ENCODE results near the gene PDLIM5.
"Not testable (repeated sequence)": the region's sequence is repeated elsewhere in the genome, so short reads cannot be mapped to it uniquely, and the experiment has no call there.

Gene PDLIM5

DNA sequence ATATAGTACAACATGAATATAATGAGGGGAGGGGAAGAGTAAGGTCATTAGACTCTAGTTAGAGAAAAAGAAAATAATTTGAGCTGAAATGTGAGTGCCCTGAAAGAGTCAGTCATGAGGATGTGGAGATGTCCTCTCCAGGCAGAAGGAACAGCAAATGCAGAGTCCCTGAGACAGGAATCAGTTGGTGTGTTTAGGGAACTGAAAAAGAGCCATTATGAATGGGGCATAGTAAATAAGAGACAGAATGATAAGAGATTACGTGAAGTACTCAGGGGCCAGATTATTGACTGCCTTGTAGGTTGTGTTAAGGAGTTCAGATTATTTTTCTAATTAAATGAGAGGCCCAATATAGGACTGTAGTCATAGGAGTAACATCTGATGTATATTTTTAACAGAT lies 147.0 kb downstream of the PDLIM5 start:
- DNase-seq (ENCODE audit: low read depth, low spot score): no peak

DNA sequence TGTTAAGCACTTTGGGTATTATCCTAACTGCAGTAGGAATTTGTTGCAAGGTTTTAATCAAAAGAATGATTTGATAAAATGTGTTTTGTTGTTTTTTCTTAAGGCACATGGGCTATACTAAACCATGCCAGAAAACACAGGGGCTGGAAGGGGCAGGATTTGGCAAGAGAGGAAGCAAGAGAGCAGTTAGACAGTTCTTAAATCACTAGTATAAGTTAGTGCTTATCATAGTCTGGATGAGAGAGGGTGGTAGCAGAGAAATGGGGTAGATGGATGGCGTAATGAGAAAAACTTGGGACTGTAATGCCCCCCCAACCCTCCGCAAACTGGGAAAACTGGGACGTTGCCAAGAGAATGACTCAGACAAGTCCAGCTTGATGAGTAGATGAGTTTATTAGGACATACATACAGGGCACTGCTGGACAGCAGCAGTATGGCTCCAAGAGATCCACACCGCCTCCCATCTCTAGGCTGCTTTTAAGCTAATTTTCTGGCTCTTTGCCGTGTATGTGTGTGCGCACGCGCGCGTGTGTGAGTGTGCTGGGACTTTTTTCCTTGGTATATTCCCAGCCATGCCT lies 151.5 kb downstream of the PDLIM5 start:
- peak; percentile 63 for DNase-seq (ENCODE audit: low read depth, low spot score)

DNA sequence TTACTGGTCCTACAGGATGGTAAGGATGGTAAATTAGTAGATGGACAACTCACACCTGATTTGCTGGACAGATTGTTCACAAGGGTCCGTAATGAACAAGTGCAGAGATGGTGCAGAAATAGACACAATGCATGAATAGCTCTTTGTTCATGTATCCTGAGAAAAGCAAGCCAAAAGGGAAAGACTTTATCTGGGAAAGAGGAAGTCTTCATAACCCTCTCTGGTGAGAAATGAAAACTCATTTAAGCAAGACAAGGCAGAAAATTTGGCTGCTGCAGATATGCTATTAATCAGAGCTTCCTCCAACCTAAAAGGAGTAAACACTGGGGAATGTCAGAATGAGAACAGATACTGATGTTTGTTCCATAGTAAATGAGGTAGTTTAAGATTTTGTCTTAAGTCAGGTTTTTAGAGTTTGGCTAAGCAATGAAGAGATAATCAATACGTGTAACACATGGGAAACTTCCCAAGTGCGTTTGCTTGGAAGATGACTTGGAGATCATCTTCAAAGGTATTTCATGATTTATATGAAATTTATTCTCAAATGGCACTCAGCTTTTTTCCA lies 153.6 kb downstream of the PDLIM5 start:
- no peak for DNase-seq (ENCODE audit: low read depth, low spot score)

DNA sequence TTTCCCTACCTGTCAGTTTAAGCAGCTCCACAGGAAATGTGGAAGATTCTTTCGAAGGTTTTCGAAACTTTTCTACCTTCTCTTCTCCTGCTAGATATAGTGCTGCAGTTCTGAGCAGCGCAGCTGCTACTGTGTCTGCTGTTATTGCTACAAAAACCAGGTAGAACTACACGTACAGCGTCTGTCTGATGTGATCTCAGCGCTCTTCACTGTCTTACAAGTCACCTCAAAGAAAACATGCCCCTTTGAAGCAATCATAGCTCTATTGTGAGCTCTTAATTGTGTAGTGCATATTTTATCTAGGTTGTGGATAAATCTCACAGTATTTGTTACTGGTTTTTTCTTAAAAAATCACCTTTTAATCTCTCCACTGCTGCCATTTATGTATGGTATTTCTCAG lies 158.4 kb downstream of the PDLIM5 start:
- DNase-seq (ENCODE audit: low read depth, low spot score): no peak

DNA sequence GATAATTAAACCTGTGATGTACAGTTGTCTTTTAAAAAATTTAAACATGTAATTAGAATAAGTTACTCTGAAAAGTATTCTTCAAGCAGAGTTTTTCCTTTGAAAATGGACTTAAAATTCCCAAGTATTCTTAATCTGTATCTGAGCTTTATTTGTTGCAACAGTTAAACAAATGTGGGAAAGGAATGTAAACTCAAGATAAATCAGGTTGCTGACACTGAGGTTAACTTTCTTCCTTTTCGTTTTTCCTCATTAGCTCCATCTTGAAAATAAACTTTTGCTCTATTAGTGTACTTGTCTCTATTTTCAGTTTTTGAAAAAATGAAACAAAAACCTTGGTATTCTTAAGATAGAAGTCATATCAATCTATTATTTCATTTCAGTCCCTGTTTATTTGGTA lies 161.5 kb downstream of the PDLIM5 start:
- no peak for DNase-seq (ENCODE audit: low read depth, low spot score)

DNA sequence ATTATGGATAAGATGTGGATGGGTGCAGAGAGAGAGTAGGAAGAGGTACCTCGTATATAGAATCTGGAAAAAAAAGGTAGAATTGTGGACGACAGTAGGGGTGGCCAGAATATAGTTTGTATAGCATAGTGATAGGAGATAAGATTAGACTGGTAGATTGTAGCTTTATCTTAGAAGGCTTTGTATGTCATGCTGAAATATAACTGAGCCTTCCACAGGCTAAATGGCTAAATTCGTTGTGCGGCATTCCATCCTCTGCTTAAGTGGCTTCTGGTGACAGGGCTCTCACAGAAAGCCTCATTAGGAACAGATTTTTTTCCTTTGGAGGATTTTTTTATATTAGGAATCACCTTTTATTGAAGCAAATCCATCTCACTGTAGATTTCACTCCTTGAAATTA lies 163.7 kb downstream of the PDLIM5 start:
- DNase-seq (ENCODE audit: low read depth, low spot score): no peak

DNA sequence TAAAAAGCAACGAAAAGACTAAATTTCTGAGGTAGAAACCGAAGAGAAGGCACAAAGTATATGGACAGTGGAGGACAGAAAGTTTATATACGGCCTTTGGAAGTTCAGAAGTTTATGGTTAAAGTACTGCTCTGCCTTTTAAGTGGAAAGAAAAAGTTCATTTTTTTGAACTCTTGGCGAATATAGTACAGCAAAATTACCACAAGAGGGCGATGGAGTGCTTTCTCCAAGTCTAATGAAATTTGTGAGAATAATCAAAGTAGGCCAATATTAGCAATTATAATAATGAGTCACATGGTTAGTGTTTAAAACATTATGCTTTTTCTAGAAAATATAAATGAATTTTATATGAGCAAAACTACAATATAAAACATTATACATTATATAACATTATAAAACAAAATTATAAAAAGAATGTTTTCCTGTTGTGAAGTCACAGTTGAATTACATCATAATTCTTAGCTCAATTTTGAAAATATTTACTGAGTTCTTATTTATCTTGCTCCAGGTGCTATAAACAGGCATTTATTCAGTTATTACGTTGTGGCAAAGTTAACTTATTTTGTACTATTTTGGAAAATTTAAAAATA lies 169.8 kb downstream of the PDLIM5 start:
- peak; percentile 65 for DNase-seq (ENCODE audit: low read depth, low spot score)

DNA sequence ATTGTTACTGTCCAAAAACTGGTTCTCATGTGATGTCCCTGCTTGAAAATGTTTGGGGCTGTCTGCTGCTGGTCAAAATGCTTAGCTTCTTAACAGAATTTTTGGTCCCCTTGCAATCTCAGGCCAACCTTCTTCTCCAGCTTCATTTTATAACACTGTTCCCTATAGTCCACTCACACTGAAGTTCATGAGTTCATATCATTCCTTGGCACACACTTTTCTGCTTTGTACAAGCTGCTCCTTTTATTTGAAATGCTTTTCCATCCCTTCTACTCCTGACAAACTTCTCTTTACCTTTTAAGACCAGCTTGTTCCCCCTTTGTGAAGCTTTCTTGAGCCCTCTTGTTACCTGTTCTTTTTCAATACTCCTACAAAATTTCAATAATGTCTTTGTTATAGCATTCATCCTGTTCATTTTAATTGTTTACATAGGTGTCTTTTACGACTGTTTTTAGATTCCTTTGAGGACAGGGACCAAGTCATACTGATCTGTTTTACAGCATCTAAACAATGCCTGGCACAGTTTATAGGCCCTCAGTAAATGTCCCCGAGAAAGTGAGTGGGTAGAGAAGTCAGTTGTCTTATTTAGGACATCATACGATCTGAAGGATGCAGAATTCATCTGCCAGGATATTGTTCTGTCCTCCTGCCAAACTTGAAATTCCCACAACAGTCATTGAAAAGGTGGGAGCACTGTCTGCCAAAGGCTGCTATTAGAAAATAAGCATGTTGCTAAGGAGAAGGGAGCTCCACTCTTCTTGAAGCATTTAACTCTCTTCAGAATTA lies 171.6 kb downstream of the PDLIM5 start:
- DNase-seq (ENCODE audit: low read depth, low spot score): no peak

DNA sequence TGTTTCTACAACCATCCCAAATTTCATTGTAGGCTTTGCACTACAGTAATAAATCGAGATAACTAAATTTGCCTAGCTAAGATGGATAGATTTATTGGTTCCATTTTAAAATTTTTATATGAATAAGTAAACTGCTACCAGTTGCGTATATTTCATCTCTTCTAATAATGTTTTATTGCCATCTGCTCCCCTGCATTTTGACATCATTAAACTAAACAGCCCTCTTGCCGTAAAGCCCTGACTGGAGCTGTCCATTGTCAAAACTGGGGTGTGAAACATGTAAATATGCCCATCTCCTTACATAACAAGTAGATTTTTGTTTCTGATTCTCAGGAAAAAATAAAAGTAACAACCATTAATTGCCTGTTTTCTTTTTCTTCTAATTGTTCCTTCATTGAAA lies 175.2 kb downstream of the PDLIM5 start:
- DNase-seq (ENCODE audit: low read depth, low spot score): no peak

DNA sequence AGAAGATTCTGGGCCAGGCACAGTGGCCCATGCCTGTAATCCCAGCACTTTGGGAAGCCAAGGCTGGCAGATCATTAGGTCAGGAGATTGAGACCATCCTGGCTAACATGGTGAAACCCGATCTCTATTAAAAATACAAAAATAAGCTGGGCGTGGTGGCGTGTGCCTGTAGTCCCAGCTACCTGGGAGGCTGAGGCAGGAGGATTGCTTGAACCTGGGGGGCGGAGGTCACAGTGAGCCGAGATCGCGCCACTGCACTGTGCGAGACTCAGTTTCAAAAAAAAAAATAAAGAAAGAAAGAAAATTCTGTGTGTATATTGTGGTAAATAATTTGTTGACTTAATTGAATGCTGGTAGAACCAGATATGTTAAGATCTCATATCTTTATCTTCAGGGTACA lies 177.3 kb downstream of the PDLIM5 start:
- not testable (repeated sequence) for DNase-seq (ENCODE audit: low read depth, low spot score)

DNA sequence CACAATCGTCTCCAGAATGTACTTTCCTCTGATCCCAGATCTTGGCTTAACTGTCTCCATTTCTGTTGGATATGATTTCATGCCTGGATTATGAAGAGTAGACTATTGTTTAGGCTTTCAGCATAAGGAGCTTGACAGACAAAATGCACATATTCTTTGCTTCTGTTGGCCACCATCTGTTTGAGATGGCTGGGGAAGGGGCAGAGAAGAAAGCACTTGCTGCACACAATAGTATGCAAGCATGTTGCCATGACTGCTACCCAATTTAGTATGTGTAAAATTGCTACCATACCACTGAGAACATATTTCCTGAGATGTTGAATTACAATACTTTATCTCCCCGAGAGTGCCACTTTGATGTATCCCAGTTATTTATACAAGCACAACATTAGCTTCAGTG lies 178.1 kb downstream of the PDLIM5 start:
- DNase-seq (ENCODE audit: low read depth, low spot score): no peak

DNA sequence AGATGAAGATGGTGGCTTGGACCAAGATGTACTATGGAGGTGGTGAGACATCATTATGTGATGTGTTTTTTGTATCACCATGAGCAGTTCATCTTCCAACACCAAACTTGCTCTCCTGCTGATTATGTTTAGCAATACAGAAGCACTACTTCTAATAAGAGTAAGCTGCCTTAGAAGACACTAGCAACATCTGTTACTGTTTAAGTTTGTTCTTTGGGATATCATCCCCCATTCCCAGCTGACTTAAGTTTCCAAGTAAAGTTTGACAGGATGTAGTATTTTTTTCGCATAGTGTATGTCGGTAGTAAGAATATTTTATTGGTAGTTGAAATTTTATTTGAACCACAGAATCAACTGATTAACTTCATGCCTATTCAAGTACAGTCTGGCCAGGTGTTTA lies 182.5 kb downstream of the PDLIM5 start:
- DNase-seq (ENCODE audit: low read depth, low spot score): no peak

DNA sequence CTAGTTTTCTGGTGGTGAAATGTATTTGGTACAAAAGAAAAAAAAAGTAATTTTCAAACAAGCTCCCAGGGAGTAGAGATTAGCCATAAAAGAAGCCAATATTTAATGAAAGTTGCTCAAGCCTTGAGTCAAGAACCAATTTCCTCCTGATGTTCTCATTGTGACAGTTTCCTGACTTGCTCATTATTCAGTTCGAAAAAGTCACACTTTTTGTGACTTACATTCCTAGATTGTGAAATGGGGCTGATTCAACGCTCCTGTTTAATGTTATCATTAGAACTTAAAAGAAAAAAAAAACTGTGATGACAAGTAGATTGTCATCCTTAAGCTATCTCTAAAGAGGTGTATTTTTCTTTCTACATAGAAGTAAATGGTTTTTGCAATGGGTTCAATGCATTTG lies 183.4 kb downstream of the PDLIM5 start:
- DNase-seq (ENCODE audit: low read depth, low spot score): no peak

DNA sequence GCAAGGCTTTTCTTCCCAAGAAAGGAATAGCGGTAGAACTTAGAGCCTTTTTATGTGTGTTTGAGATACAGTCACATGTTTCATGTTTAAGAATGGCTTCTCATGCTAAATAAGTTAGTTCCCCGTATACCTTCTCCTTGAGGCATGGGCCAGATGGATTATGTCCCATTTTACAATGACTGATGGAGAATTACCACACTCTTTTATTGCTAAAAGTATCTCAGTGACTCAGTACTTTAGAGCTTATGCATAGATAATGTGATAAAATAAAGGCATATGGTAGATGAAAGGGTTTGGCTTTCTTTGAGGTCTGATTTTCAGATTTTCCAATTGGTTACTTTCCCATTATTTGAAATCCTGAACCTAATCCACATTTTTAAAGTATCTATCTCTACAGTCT lies 184.3 kb downstream of the PDLIM5 start:
- DNase-seq (ENCODE audit: low read depth, low spot score): no peak

DNA sequence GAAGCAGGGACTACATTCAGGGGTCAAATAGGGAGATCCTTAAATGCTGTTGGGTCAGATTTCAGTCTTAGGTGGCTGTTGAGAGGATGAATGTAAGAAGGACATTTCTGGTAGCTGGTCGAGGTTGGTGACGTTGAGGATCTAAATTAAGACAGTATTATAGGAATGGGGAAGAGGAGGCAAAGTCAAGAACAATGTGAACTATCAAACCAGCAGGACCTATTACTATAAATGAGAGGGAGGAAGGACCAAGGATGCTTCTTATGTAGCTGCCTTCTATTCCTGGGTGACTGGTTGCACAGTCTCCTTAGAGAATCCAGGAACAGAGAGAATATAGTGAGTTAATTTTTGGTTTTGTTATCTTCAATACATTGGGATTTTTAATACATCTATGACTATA lies 187.6 kb downstream of the PDLIM5 start:
- DNase-seq (ENCODE audit: low read depth, low spot score): no peak

DNA sequence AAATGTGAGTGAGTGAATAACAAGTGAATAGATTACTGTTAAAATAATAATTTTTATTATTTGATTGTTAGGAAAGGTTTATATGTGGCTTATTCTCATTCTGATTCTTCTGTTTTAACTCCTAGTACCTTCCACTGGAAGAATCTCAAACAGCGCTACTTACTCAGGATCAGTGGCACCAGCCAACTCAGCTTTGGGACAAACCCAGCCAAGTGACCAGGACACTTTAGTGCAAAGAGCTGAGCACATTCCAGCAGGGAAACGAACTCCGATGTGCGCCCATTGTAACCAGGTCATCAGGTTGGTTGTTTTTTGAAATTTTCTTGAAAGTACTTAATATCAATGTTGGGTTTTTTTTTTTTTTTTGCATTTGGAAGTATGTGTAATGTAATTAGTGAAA lies 188.4 kb downstream of the PDLIM5 start:
- DNase-seq (ENCODE audit: low read depth, low spot score): no peak

DNA sequence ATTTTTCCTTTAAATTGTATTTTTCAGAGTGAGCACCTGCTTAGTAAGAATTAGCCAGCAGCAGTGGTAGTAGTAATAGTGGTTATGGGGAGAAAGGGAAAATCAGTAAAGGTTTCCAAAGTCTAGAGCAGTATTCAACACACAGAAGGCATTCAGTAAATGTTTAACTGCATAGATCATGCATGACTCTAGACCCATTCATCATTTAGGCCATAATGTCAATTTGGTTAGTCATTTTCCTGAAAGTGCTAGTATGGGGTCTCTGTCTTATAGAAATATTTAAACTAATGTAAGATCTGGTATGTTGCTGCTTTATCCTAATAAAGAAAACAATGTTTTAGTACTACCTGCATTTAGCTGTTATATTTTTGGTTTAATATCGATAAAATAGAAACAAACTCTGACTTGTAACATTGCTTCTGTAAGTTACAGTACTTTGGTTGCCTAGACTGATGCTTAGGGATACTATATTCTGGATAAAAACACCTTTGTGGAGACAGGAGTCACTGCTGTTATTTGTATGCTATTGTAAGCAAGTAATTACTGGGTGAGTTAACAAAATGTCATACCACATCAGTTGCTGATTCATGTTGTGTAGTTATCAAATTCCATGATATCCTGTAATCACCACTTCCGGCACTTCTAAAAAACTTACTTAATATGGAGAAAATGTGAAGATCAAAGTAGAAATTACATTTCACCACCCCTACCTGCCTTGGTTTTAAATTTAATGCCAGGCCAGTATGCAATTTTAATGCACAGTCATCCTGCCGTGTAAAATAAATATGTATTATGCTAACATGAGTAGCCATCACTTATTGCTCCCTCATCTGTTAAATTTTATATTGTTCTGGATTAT lies 190.2 kb downstream of the PDLIM5 start:
- peak; percentile 47 for DNase-seq (ENCODE audit: low read depth, low spot score)

DNA sequence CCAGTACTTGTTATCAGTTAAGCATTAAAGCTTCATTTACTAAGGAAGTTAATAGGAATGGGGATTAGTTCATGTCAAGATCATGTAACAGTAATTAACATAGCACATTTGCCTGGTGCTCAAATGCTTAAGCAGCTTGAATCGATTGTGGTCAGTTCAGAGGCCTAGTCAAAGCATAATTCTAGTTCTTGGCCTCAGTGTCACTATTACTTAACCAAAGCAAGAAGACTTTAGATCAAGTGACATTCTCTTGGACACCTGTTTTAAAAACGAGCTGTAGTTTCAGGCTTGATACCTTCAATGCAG lies 190.8 kb downstream of the PDLIM5 start:
- peak; percentile 63 for DNase-seq (ENCODE audit: low read depth, low spot score)

DNA sequence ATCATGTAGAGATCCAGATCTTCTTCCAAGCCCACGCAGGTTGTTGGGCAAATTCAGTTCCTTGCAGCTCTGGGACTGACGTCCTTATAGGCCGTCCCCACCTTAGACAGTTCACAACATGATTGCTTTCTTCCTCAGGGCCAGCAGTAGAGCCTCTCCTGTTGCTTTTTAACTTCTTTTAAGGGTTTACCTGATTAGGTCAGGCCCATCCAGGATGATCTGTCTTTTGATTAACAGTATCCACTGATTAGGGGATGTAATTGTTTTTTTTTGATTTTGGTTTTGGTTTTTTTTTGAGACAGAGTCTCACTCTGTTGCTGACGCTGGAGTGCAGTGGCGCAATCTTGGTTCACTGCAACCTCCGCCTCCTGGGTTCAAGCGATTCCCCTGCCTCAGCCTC lies 197.0 kb downstream of the PDLIM5 start:
- no peak for DNase-seq (ENCODE audit: low read depth, low spot score)

DNA sequence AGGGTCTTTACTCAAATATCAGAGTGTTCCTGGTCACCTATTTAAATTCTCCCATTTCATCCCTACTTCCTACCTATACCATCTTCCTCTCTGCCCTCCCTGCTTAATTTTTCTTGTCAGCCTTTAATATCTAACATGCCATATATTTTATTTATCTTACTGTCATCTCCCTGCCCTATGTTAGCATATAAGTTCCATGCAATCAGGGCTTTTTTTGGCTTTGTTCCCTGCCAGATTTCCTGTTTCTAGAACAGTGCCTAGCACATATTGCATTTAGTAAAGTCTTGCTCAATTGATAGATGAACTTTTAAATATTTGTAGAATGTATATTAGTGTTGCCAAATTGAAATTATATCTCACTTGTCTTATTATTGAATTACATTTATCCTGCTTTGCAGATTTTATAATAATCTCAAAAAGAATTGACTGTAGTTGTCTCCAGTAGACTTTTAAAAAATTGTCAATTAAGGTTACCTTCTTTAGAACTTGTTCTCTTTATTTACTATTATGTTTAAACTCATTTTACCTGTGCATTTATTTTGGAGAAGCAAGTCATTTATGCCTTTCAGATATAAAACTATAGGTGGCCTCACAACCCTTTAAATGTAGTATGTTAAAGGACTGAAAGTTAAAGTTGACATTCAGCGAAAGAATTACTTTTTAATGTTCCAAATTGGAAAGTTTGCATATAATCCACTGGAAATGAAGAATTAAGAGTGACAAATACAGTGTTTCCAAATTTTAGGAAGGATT lies 197.8 kb downstream of the PDLIM5 start:
- no peak for DNase-seq (ENCODE audit: low read depth, low spot score)

DNA sequence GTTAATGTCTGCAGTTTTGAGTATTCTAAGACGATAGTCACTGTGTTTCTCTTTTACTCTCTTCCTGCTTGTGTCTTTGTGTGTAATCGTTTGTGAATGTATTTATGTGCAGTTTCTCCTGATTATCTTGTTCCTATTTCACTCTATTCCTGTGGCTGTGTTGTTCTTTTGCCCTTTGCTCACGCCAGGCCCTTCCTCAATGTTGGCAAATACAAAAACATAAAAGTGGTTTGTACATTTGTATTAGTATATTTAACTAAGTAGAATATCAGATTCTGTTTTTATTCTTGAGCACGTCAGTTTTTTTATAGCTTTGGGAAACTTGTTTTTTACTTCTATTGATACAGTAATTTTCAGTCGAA lies 198.4 kb downstream of the PDLIM5 start:
- no peak for DNase-seq (ENCODE audit: low read depth, low spot score)

DNA sequence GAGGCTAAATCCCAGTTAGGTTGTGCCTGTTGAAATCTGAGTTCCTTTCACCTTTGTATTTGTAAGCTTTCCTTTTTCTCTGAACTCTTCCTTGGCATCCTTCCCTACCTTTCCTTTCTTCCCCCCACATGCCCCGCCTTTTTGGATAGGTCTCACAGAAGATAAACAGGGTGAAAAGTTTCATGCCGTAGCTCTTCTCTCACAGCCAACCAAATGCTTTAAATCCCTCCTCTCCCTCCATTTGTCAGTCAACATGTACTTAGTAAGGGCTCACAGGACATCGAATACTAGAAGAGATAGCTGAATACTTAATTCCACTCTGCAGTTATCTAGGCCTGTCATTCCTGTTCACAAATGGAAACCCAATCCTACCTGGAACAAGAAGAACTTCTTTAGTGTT lies 198.9 kb downstream of the PDLIM5 start:
- DNase-seq (ENCODE audit: low read depth, low spot score): no peak
